ENCODE data around the gene VAC14. TPM values are rescaled to one million over a fixed set of nuclear protein-coding genes. Genes with fewer than 3 reads are reported as not detected.

The VAC14 gene
- total and polyA plus RNA-seq, 4 donors, result 27.6 to 60.8 (median 50.9) TPM

DNA sequence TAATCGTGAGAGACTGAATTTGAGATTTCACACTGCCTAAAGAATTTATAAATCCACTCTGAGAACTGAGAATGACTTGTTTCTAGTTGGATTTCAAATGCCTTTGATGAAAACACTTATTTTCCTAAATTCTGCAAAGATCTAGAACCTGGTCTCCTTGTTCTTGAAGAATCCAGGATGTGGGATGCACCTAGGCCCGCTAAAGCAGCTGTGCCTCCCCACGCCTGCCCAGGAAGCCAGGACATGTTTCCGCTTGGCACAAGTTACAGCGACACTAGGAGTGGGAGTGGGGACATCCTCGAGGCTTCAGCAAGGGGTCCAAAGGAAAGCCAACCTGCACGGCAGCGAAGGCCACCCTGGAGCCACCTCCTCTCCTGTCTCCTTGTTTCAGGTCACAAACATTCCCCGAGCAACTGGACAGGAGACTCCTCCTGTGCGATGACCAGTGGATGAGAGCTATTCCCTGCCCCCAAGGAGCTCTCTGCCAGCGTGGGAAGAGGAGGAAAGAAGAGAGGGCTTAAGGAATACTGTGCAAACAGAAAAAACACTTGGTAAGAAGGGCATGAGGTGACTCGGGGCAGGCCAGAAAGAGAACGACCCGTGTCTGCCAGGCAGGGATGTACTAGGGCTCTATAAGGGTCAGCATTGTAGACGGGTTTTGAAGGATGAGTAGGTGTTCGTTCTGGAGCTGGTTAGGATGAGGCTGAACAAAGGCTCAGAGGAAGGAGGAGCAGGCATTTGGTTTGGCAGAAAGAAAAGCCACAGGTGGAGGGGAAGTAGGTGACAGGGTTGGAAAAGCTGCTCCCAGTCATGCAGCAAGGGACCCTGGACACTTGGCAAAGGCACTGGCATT lies 11.1 kb downstream of the VAC14 start:
- TF ChIP-seq, protein P1, sequence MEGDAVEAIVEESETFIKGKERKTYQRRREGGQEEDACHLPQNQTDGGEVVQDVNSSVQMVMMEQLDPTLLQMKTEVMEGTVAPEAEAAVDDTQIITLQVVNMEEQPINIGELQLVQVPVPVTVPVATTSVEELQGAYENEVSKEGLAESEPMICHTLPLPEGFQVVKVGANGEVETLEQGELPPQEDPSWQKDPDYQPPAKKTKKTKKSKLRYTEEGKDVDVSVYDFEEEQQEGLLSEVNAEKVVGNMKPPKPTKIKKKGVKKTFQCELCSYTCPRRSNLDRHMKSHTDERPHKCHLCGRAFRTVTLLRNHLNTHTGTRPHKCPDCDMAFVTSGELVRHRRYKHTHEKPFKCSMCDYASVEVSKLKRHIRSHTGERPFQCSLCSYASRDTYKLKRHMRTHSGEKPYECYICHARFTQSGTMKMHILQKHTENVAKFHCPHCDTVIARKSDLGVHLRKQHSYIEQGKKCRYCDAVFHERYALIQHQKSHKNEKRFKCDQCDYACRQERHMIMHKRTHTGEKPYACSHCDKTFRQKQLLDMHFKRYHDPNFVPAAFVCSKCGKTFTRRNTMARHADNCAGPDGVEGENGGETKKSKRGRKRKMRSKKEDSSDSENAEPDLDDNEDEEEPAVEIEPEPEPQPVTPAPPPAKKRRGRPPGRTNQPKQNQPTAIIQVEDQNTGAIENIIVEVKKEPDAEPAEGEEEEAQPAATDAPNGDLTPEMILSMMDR (IDR thresholded peaks at IDR 0.05; ENCODE audit: control extremely low read depth, extremely low read depth), result no peak
- Histone ChIP-seq H3K4me1 (ENCODE audit: control insufficient read depth in 5 of 5, insufficient read depth in 5 of 5, low read length in 5 of 5) (peaks cover 0 to 4% (median 2%) of the 10 kb centered on the region in 5 donors), H3K27ac (ENCODE audit: low read depth in 1 of 2, low read length in 1 of 2) (no peak overlapping the region), H3K4me3 (no peak overlapping the region), H3K9ac (ENCODE audit: insufficient read depth in 1 of 2, low read length in 2 of 2) (no peak overlapping the region), H3K9me3 (ENCODE audit: control insufficient read depth in 4 of 4, insufficient read depth in 3 of 4, low read length in 3 of 4) (no peaks in the 10 kb centered on the region), H3K27me3 (ENCODE audit: control insufficient read depth in 3 of 3, insufficient read depth in 3 of 3, low read length in 2 of 3) (no peaks in the 10 kb centered on the region), H3K36me3 (ENCODE audit: control insufficient read depth in 4 of 4, insufficient read depth in 4 of 4, low read length in 4 of 4) (peaks cover 0 to 18% (median 3%) of the 10 kb centered on the region in 4 donors)
- ATAC-seq (ENCODE audit: insufficient read depth, low FRiP score), result no peak
- DNase-seq, result no peak
- 77 to 84% methylated on average over 16 of the region's 16 CpGs for WGBS, 2 donors

DNA sequence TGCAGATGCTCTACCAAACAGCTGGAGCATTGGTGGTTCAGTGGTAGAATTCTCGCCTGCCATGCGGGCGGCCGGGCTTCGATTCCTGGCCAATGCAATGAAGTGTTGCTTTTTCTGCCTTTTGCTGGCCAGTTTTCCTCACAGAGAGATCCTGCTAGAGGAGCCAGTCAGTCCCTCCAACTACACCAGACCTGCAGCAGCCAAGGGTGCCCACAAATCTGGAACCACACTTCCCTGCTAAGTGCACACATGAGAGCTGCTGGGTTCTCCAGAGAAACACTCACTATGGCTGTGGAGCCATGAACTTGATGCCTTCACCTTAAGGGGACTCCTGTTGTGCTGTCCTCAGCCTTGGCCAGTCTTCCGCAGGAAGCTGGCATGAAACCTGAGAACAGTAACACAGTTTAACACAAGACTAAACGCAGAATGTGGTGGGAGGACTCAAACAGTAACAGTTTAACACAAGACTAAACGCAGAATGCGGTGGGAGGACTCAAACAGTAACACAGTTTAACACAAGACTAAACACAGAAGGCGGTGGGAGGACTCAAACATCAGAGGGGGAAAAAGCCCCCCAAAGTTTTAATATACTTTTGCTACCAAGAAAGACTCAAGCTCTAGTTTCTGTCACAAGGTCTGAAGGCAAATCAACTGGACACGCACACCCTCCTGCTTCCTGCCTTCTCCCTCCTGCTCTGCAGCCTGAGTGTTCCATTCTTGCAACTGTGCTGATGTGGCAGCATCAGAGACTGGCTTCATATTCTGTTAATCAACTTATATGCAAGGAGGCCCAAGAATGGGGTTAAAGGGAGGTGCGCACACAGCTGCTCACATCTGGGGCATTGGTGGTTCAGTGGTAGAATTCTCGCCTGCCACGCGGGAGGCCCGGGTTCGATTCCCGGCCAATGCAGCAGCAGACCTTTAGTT lies 12.0 kb downstream of the VAC14 start:
- no peak overlapping the region for H3K27ac ChIP-seq (ENCODE audit: low read depth in 1 of 2, low read length in 1 of 2)
- peaks cover 0 to 25% (median 8%) of the 10 kb centered on the region in 4 donors for H3K36me3 ChIP-seq (ENCODE audit: control insufficient read depth in 4 of 4, insufficient read depth in 4 of 4, low read length in 4 of 4)
- peaks cover 0 to 4% (median 2%) of the 10 kb centered on the region in 5 donors for H3K4me1 ChIP-seq (ENCODE audit: control insufficient read depth in 5 of 5, insufficient read depth in 5 of 5, low read length in 5 of 5)
- WGBS, 2 donors, result 88 to 92% methylated on average over 18 of the region's 18 CpGs
- TF ChIP-seq, protein P1 (IDR thresholded peaks at IDR 0.05; ENCODE audit: control extremely low read depth, extremely low read depth), result no peak
- no peak for ATAC-seq (ENCODE audit: insufficient read depth, low FRiP score)
- no peak overlapping the region for H3K4me3 ChIP-seq
- H3K9me3 ChIP-seq (ENCODE audit: control insufficient read depth in 4 of 4, insufficient read depth in 3 of 4, low read length in 3 of 4), result no peaks in the 10 kb centered on the region
- H3K9ac ChIP-seq (ENCODE audit: insufficient read depth in 1 of 2, low read length in 2 of 2), result no peak overlapping the region
- no peaks in the 10 kb centered on the region for H3K27me3 ChIP-seq (ENCODE audit: control insufficient read depth in 3 of 3, insufficient read depth in 3 of 3, low read length in 2 of 3)
- peak; percentile 83 to 84 (median 83) for DNase-seq

DNA sequence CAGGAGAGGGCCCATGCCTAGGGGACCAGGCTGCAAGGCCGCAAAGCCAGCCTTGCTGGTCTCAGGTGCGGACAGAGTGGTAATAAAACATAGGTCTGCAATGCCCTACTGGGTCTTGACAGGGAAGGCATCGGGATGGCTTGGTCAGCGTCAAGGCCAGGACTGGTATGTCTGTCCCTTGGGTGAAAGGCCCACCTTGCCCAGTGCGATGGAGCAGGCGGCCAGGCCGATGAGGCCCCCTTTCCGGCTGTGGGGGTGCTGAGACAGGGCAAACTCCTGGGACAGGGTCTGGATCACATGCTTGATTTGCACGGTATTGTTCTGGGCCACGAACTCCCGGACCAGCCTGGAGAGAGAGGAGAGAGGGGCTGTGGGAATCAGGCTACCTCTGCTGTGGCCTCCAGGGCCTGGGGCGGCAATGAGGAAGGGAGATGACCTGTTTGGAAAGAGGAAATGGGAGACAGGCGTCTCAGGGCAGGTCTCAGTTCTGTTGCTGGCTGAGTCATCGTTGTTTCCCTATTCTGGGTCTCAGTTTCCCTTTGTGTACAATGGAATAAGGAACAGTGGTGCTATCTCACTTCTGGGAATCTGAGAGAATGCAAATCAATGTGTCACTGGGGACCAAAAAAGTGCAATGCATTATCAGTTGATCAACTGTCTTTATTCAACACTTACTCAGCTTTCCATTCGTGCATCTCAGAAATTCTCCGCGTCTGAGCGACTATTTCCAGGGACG lies 14.8 kb downstream of the VAC14 start:
- ATAC-seq (ENCODE audit: insufficient read depth, low FRiP score) (no peak), DNase-seq (no peak)
- Histone ChIP-seq H3K9ac (ENCODE audit: insufficient read depth in 1 of 2, low read length in 2 of 2) (no peak overlapping the region), H3K9me3 (ENCODE audit: control insufficient read depth in 4 of 4, insufficient read depth in 3 of 4, low read length in 3 of 4) (no peaks in the 10 kb centered on the region), H3K4me3 (no peak overlapping the region), H3K27me3 (ENCODE audit: control insufficient read depth in 3 of 3, insufficient read depth in 3 of 3, low read length in 2 of 3) (no peaks in the 10 kb centered on the region), H3K27ac (ENCODE audit: low read depth in 1 of 2, low read length in 1 of 2) (no peak overlapping the region), H3K4me1 (ENCODE audit: control insufficient read depth in 5 of 5, insufficient read depth in 5 of 5, low read length in 5 of 5) (peaks cover 0 to 4% (median 2%) of the 10 kb centered on the region in 5 donors), H3K36me3 (ENCODE audit: control insufficient read depth in 4 of 4, insufficient read depth in 4 of 4, low read length in 4 of 4) (peaks cover 10 to 50% (median 26%) of the 10 kb centered on the region in 4 donors)
- 86 to 91% methylated on average over 19 of the region's 19 CpGs for WGBS, 2 donors
- TF ChIP-seq, protein P1 (IDR thresholded peaks at IDR 0.05; ENCODE audit: control extremely low read depth, extremely low read depth), result no peak

Measured in lung (tissue), 12 donors.